A549 (cell line): Measurements from ENCODE around the gene EPHA5. TPM values are rescaled to one million over a fixed set of nuclear protein-coding genes. Genes with fewer than 3 reads are reported as not detected.

ENCODE experiments used
- ATAC-seq, 2 experiments: fragments of 200-7000 bp in 1 of 2; fragments of >200 bp in 1 of 2; cut with Nextera tagmentation in 1 of 2; cut with Tn5 transposase in 1 of 2; 3 replicates each; pipeline versions ENCODE4 v1.8.0 to v1.9.1; 2018 to 2020; ENCODE audit warnings: mild to moderate bottlenecking in 1 of 2, moderate library complexity in 1 of 2
- CTCF ChIA-PET: fragments of 300-600 bp; sonication (Branson Sonifier 250); formaldehyde crosslinking; extraction: SDS; loops from one replicate; lab custom pipeline; 2021; ENCODE audit warnings: antibody characterized with exemption, inconsistent platforms; lab: Yijun Ruan, JAX
- POLR2A ChIA-PET: fragments of 350-600 bp; formaldehyde crosslinking; extraction: SDS; loops from one replicate; lab custom pipeline; 2021; ENCODE audit warnings: antibody characterized with exemption, inconsistent platforms; lab: Yijun Ruan, JAX
- DNase-seq, 2 experiments: peaks; one replicate each; pipeline versions ENCODE4 v3.0.0 to v3.0.0-alpha.2; 2011 to 2016; ENCODE audit warnings: low read depth in 1 of 2, low spot score in 1 of 2
- FAIRE-seq: peaks from 2 replicates; lab custom pipeline; 2011; peaks lifted over from hg19 to GRCh38; lab: Jason Lieb, UNC
- H3K27ac ChIP-seq, 2 experiments: fragments of >200 bp; sonication (Bioruptor Twin); formaldehyde crosslinking; 3 replicates each; pipeline ENCODE4 v1.5.1; 2016 to 2017
- H3K4me1 ChIP-seq: fragments of >200 bp; sonication (Bioruptor Twin); formaldehyde crosslinking; 3 replicates; pipeline ENCODE4 v1.6.1; 2016
- H3K4me2 ChIP-seq: fragments of >200 bp; sonication (Bioruptor Twin); formaldehyde crosslinking; 3 replicates; pipeline ENCODE4 v1.6.1; 2016
- H3K4me3 ChIP-seq: fragments of >200 bp; sonication (Bioruptor Twin); formaldehyde crosslinking; 3 replicates; pipeline ENCODE4 v1.5.1; 2016
- H3K9me3 ChIP-seq: fragments of >200 bp; sonication (Bioruptor Twin); formaldehyde crosslinking; 3 replicates; pipeline ENCODE4 v1.6.1; 2016
- ATOH8 ChIP-seq: fragments of 250-450 bp; sonication (Bioruptor Pico); IDR thresholded peaks from 2 replicates; pipeline ENCODE4 v1.5.0; 2020; ENCODE audit warnings: low read depth, mild to moderate bottlenecking, moderate library complexity
- BCL3 ChIP-seq: fragments of >200 bp; sonication (Bioruptor Twin); formaldehyde crosslinking; IDR thresholded peaks from 3 replicates; pipeline ENCODE4 v1.6.1; 2016
- CEBPB ChIP-seq, 2 experiments: fragments of >200 bp in 1 of 2; sonication (Bioruptor Twin) in 1 of 2; formaldehyde crosslinking in 1 of 2; IDR thresholded peaks; 2 replicates each; pipeline ENCODE4 v1.6.1; 2012 to 2016
- CHD4 ChIP-seq: fragments of 200-600 bp; sonication (generic); IDR thresholded peaks from 2 replicates; pipeline ENCODE4 v1.6.1; 2016; ENCODE audit warnings: antibody characterized with exemption, mild to moderate bottlenecking, borderline replicate concordance
- CTCF ChIP-seq: fragments of >200 bp; sonication (Bioruptor Twin); formaldehyde crosslinking; IDR thresholded peaks from 3 replicates; pipeline ENCODE4 v1.5.1; 2016
- E2F6 ChIP-seq: IDR thresholded peaks from 2 replicates; pipeline ENCODE4 v1.6.1; 2012; ENCODE audit warnings: low read depth, borderline replicate concordance
- FOSB ChIP-seq: fragments of 250-450 bp; sonication (Bioruptor Pico); IDR thresholded peaks from 2 replicates; pipeline ENCODE4 v1.5.0; 2020; ENCODE audit warnings: mild to moderate bottlenecking, moderate library complexity
- FOXS1 ChIP-seq: fragments of 250-450 bp; sonication (Bioruptor Pico); IDR thresholded peaks from 2 replicates; pipeline ENCODE4 v1.5.0; 2020; ENCODE audit warnings: mild to moderate bottlenecking, moderate library complexity
- HEYL ChIP-seq: fragments of 250-450 bp; sonication (Bioruptor Pico); IDR thresholded peaks from 2 replicates; pipeline ENCODE4 v1.8.0; 2021; ENCODE audit warnings: mild to moderate bottlenecking, moderate library complexity
- HMGXB4 ChIP-seq: fragments of 250-450 bp; sonication (Bioruptor Pico); IDR thresholded peaks from 2 replicates; pipeline ENCODE4 v1.5.0; 2021; ENCODE audit warnings: mild to moderate bottlenecking, moderate library complexity, borderline replicate concordance
- HOXA7 ChIP-seq: fragments of 250-450 bp; sonication (Bioruptor Pico); IDR thresholded peaks from 2 replicates; pipeline ENCODE4 v1.5.0; 2020; ENCODE audit warnings: mild to moderate bottlenecking, moderate library complexity
- HOXB5 ChIP-seq: fragments of 250-450 bp; sonication (Bioruptor Pico); IDR thresholded peaks from 2 replicates; pipeline ENCODE4 v1.5.0; 2020; ENCODE audit warnings: mild to moderate bottlenecking, moderate library complexity
- JUN ChIP-seq, 2 experiments: fragments of >200 bp; sonication (Bioruptor Twin); formaldehyde crosslinking; IDR thresholded peaks; 2 replicates in 1 of 2; 3 replicates in 1 of 2; pipeline ENCODE4 v1.6.1; 2016 to 2017
- KDM5A ChIP-seq: fragments of 200-600 bp; sonication (generic); IDR thresholded peaks from 2 replicates; pipeline ENCODE4 v1.6.1; 2016; ENCODE audit warnings: antibody characterized with exemption, mild to moderate bottlenecking
- MAZ ChIP-seq: fragments of 150-350 bp; IDR thresholded peaks from 2 replicates; pipeline ENCODE4 v1.6.1; 2014; ENCODE audit warnings: antibody characterized with exemption, low read depth, low read length, borderline replicate concordance
- MYC ChIP-seq: IDR thresholded peaks from 2 replicates; pipeline ENCODE4 v1.6.1; 2012; ENCODE audit warnings: mild to moderate bottlenecking, inconsistent platforms, low read length, improper control_type of control experiment, borderline replicate concordance
- NFE2L2 ChIP-seq: fragments of 150-350 bp; conservative IDR thresholded peaks from 2 replicates; pipeline ENCODE4 v1.6.1; 2014; ENCODE audit warnings: low read length
- NPAS2 ChIP-seq: fragments of 250-450 bp; sonication (Bioruptor Pico); IDR thresholded peaks from 2 replicates; pipeline ENCODE4 v1.8.0; 2022; ENCODE audit warnings: mild to moderate bottlenecking, moderate library complexity, borderline replicate concordance
- NR3C1 ChIP-seq: fragments of >200 bp; sonication (Bioruptor Twin); formaldehyde crosslinking; IDR thresholded peaks from 3 replicates; pipeline ENCODE4 v1.6.1; 2017
- POLR2A ChIP-seq: IDR thresholded peaks from 2 replicates; pipeline ENCODE4 v1.6.1; 2012; ENCODE audit warnings: mild to moderate bottlenecking, low read length
- RAD21 ChIP-seq, 2 experiments: fragments of >200 bp in 1 of 2; sonication (Bioruptor Twin) in 1 of 2; formaldehyde crosslinking in 1 of 2; IDR thresholded peaks in 1 of 2; conservative IDR thresholded peaks in 1 of 2; 2 replicates in 1 of 2; 3 replicates in 1 of 2; pipeline ENCODE4 v1.6.1; 2012 to 2018; ENCODE audit warnings: inconsistent platforms in 1 of 2
- RFX5 ChIP-seq: fragments of 450-650 bp; IDR thresholded peaks from 2 replicates; pipeline ENCODE4 v1.7.1; 2014; ENCODE audit warnings: antibody characterized with exemption, mild to moderate bottlenecking, moderate library complexity
- TFCP2L1 ChIP-seq: fragments of 250-450 bp; sonication (Bioruptor Pico); IDR thresholded peaks from 2 replicates; pipeline ENCODE4 v1.5.0; 2021; ENCODE audit warnings: mild to moderate bottlenecking
- TP53 ChIP-seq: fragments of 250-450 bp; sonication (Bioruptor Pico); IDR thresholded peaks from 2 replicates; pipeline ENCODE4 v1.5.0; 2021; ENCODE audit warnings: mild to moderate bottlenecking, moderate library complexity
- USF2 ChIP-seq: fragments of 450-650 bp; IDR thresholded peaks from 2 replicates; pipeline ENCODE4 v1.6.1; 2014; ENCODE audit warnings: antibody characterized with exemption
- ZFP36 ChIP-seq: fragments of 450-650 bp; IDR thresholded peaks from 2 replicates; pipeline ENCODE4 v1.6.1; 2014; ENCODE audit warnings: borderline replicate concordance; ENCODE audit not compliant: partially characterized antibody
- ZNF302 ChIP-seq: fragments of 250-450 bp; sonication (Bioruptor Pico); IDR thresholded peaks from 2 replicates; pipeline ENCODE4 v1.9.0; 2021; ENCODE audit warnings: inconsistent platforms, mild to moderate bottlenecking, moderate library complexity
- ZSCAN20 ChIP-seq: fragments of 250-450 bp; sonication (Bioruptor Pico); IDR thresholded peaks from 2 replicates; pipeline ENCODE4 v1.8.0; 2022; ENCODE audit warnings: mild to moderate bottlenecking, moderate library complexity
- WGBS: methylation state at CpG from one replicate; pipeline ENCODE4 v1.1.6; 2017; ENCODE audit errors: missing lambda C conversion rate; 5-methylcytosine and 5-hydroxymethylcytosine counted together
- polyA plus RNA-seq, 4 experiments: library from polyadenylated mRNA; depleted of rRNA in 3 of 4; stranded (reverse); fragments of >200 nt; fragmentation: RNase III in 1 of 4; extraction: RNeasy Plus Mini Kit Qiagen cat#74134 plus additional on column Dnase treatment in 1 of 4; gene quantifications; 2 replicates in 3 of 4; 3 replicates in 1 of 4; pipeline ENCODE4 v1.2.3, GENCODE V29; 2011 to 2017

Gene EPHA5
- polyA plus RNA-seq, 2 of the 4 experiments (the other 2 are of a cell fraction) = 0.96 to 1.1 TPM

- FAIRE-seq (no peak), ATAC-seq (no peak), DNase-seq (no peak)
- no peaks in the 10 kb centered on the region for H3K9me3 ChIP-seq
- 65% methylated on average over 4 of the region's 4 CpGs for WGBS
- no peak overlapping the region for H3K4me2 ChIP-seq
- H3K4me3 ChIP-seq = no peak overlapping the region
- ChIA-PET POLR2A (no interaction called here), CTCF (no interaction called here)
- TF ChIP-seq NPAS2 (CRISPR knock-in tag) = no peak
- no peak for TF ChIP-seq RFX5
- TF ChIP-seq RAD21 (conservative IDR thresholded peaks at IDR 0.05 in 1 of 2, IDR thresholded peaks at IDR 0.05 in 1 of 2) = no peak
- TF ChIP-seq BCL3 = no peak
- TF ChIP-seq FOXS1 = no peak
- TF ChIP-seq TFCP2L1 (CRISPR knock-in tag) = no peak
- TF ChIP-seq E2F6 = no peak
- no peak for TF ChIP-seq ATOH8 (CRISPR knock-in tag)
- no peak for TF ChIP-seq ZFP36
- TF ChIP-seq FOSB (CRISPR knock-in tag) = no peak
- TF ChIP-seq HEYL = no peak
- no peak for TF ChIP-seq JUN (IDR thresholded peaks at IDR 0.05)
- no peak for TF ChIP-seq ZSCAN20 (CRISPR knock-in tag)
- no peak for TF ChIP-seq TP53
- TF ChIP-seq HMGXB4 (CRISPR knock-in tag) = no peak
- no peak overlapping the region for H3K27ac ChIP-seq
- no peaks in the 10 kb centered on the region for H3K4me1 ChIP-seq
Measured at GRCh38 chr4:65316534-65316933, 353.8 kb downstream of the EPHA5 start.

GRCh38 chr4:65311120-65311519, 359.2 kb downstream of the EPHA5 start:
- H3K4me1 ChIP-seq = no peaks in the 10 kb centered on the region
- WGBS = 97% methylated on average over 3 of the region's 3 CpGs
- FAIRE-seq (no peak), DNase-seq (no peak), ATAC-seq (no peak)
- ChIA-PET POLR2A (no interaction called here), CTCF (no interaction called here)
- TF ChIP-seq ZNF302 (CRISPR knock-in tag) (no peak), NFE2L2 (no peak), FOXS1 (no peak), RAD21 (conservative IDR thresholded peaks at IDR 0.05 in 1 of 2, IDR thresholded peaks at IDR 0.05 in 1 of 2) (no peak), POLR2A (no peak), NR3C1 (no peak), MAZ (no peak), MYC (no peak)
- H3K27ac ChIP-seq = no peak overlapping the region
- H3K9me3 ChIP-seq = no peaks in the 10 kb centered on the region
- no peak overlapping the region for H3K4me3 ChIP-seq
- no peak overlapping the region for H3K4me2 ChIP-seq

GRCh38 chr4:65310586-65310985, 359.7 kb downstream of the EPHA5 start:
- POLR2A ChIA-PET = no interaction called here
- ATAC-seq = no peak
- no peaks in the 10 kb centered on the region for H3K4me1 ChIP-seq
- CTCF ChIA-PET = no interaction called here
- no peak overlapping the region for H3K27ac ChIP-seq
- H3K4me2 ChIP-seq = no peak overlapping the region
- no peaks in the 10 kb centered on the region for H3K9me3 ChIP-seq
- WGBS = 27% methylated on average over 1 of the region's 1 CpG
- H3K4me3 ChIP-seq = no peak overlapping the region
- FAIRE-seq = no peak
- no peak for DNase-seq
- no peak for TF ChIP-seq E2F6
- no peak for TF ChIP-seq CTCF
- TF ChIP-seq CHD4 = no peak
- TF ChIP-seq CEBPB (IDR thresholded peaks at IDR 0.05) = no peak
- TF ChIP-seq HOXA7 (CRISPR knock-in tag) = no peak
- no peak for TF ChIP-seq HOXB5 (CRISPR knock-in tag)
- no peak for TF ChIP-seq RAD21 (conservative IDR thresholded peaks at IDR 0.05 in 1 of 2, IDR thresholded peaks at IDR 0.05 in 1 of 2)
- no peak for TF ChIP-seq HEYL
- TF ChIP-seq USF2 = no peak
- no peak for TF ChIP-seq KDM5A
- TF ChIP-seq TP53 = no peak
